IPS DF 19.7 (cell line): ENCODE data around the gene CELF2.

ENCODE experiments used
- DNase-seq: peaks from one replicate; pipeline ENCODE4 v3.0.0-alpha.2; 2013; ENCODE audit warnings: low read depth, low spot score

CELF2 gene

DNA sequence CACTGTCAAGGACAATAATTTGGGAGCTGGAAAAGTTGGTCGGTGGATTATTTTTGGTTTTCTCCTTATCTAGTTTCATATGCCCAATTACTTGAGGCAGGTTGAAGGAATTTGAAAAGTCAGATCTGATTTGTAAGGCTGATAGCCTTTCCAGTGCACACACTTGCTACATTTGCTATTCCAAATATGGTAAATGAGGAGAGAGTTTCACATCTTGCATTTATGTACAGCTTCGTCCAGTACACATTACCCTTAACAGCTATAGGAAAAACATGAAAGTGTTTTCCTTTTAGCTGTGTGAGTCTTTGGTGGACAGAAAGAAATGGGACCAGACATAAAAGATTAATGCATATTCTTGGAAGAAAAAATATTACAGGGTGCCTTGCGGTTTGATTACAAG lies 201.8 kb downstream of the CELF2 start:
- DNase-seq, result no peak

DNA sequence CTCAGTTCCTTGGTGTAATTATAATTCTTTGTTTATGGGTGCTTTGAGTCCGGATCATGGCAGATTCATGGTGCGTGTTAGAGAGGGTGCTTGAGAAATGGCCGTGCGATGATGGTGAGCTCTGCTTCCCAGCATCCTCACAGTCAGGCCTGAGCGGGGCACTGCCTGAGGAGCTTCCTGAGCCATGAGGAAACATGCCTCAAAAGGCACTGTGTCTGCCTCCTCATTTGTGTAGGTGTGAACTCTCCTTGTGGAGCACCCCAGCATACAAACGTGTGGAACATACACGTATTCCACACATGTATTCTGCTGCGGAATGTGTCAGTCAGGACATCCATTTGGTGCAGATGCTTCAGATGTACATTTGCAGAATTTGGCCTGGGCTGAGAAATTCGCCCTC lies 205.4 kb downstream of the CELF2 start:
- DNase-seq, result no peak

DNA sequence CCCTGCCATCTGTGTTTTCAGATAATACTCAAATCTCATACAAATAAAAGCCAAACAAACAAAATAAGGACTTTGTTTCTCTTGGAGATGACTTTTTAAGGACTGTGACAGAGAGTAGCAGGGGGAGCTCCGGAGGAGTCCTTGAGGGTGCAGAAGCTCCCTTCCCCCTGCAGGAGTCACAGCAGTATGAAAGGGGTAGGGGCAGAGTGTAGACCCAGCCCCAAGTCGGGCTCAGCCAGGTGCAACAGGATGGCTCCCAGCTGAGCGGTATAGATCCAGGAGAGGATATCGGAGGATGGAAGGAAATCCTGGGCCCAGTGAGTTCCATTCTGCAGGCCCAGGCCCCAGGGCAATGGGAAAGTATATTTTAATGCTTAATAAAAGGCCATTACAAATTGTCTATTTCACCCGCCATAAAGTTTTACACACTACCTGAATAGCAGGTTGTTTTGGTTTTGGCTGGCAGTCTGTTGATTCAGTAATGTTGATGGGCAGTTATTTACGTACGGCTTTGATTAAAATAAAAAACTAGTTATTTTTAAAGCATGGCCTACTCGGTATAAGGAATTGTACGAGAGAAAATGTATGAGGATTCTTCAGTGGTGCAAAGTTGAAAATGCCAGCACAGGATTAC lies 206.0 kb downstream of the CELF2 start:
- no peak for DNase-seq

DNA sequence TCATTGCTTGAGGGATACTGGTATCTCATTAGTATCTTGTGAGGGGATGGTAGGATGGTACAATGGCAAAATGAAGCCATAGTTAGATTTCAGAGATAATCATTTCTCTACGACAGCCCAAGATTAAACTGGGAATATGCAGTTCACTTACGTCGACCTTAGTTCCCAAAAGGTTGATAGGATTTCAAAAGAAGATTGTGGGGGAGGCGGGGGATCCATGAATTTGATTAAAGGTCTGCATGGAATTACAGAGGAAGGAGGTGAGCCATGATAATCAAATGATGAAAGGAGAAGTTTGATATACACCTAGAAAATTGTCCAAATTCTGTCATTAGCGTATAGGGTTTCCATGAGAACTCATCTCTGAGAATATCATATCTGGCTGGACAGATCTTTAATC lies 206.6 kb downstream of the CELF2 start:
- DNase-seq, result no peak

DNA sequence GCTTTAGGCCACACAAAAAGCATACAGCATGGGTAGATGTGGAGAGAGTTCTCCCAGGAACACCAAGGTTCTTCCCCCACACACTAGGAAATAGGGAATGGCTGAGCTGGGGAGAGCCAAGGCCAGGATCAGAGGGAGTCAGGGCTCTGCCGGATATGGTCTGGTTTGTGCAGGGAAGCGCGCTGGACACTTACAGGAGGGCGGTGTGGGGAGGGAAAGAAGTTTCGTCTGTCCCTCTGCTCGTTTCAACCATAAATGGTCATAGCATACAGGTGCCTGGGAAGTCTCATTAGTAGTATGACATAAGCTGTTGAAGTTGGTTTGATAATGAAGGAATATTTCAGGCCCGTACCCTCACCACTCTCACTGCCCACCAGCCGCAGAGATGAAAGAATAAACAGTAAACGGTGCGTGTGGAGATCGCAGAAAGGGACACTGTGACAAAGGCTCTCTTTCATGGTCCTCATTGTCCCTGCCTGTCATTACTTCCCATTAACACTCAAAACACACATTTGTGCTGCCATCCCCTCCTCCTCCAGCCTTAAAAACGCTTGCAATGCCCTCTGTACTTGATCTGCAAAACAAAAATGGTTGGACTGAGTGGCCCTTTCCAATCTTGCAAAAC lies 207.2 kb downstream of the CELF2 start:
- DNase-seq, result no peak

DNA sequence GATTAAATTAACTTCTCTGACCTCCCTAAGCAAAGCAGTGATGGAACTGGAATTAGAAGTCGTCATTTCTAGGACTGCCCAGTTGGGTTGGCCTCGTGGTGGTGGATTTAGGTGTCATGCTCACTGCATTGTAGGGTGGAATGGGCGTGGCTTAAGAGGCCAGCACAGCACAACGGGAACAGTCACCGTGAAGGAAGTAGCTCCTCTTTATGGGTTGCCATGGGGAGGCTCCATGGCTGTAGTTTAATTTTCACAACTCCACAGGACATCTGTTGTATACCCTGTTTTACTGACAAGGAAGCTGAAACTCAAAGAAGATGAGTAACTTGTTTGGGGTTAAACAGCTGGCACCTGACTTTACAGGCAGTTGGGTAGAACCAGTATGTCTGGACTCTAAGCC lies 208.3 kb downstream of the CELF2 start:
- DNase-seq, result no peak

DNA sequence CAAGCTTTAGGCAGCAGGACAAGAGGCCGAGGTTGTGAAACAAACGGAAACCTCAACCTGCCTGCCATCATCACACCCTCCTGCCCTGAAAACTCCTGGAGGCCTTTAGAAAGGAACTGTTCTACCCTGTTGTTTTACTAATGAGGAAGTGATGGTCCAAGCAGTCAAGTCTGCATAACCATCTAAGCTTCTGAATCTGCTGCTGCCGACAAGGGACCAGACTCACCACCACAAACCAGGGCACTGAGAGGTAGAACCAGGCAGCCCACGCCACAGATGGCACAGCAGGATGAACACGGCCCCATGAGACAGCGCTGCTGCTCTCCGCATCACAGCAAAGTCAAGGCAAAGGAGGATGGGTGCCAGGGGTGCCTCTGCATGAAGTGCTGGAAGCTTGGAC lies 209.4 kb downstream of the CELF2 start:
- no peak for DNase-seq

DNA sequence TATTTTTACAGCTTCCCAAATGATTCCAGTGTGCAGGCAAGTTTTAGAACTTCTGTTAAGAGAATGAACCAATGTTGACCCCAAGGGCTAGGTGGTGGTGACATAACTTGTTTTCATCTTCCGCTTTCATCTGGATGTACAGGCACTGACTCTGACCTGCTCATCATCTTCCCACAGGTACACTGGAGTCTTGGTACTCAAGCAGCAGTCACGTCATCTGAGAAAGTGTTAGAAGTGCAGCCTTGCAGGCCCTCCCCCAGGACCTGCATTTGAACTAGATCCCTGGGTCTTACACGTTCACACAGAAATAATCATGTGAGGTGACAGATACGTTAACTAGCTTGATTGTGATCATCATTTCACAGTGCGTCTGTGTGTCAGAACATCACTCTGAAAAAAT lies 212.2 kb downstream of the CELF2 start:
- DNase-seq, result no peak

DNA sequence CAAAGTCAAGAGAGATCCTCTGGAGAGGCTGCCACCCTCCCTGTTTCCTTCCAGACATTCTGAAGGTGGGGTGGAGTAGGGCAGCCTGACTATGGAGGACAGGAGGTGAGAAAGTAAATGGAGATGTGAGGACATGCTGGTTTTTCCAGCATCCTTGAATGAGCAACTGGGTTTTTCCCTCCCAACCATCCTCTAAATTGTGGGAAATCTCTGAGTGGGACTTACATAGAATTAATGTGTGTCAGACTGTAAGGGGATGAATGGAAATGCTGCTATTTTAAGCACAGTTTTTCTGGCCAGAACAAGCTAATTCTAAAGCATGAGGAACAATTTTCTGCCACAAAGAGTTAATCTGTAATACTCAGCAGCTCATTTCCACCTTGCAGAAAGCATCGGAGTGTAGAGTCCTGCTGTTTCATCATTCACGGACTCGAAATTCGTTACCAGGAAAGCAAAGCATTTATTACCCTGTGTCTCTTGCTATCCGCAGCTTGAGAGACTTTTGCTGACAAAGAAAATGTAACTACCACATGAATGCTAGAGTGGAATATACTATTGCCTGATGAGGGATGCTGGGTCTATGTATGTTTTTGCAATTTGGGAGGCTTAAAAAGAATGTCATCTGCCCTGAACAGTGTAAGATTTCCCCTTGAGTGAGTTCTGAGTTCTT lies 213.0 kb downstream of the CELF2 start:
- DNase-seq, result no peak

DNA sequence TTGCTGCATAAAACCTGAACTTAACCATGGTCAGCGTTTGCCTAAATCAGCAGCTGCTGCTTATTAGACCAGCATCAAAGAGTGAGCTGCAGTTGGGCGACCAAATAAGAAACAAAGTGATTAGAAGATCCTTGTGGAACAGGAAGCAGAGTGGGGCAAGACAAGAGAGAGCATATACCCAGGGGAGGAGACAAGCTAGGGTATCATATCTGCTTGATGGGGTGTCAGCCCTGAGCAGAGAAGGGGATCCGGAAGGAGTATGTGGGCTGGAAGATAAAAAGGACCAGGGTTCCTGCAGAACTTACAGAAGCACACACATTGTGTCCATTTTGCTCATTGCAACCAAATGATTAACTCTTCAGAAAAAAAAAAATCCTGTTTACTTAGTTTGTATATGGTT lies 213.6 kb downstream of the CELF2 start:
- no peak for DNase-seq

DNA sequence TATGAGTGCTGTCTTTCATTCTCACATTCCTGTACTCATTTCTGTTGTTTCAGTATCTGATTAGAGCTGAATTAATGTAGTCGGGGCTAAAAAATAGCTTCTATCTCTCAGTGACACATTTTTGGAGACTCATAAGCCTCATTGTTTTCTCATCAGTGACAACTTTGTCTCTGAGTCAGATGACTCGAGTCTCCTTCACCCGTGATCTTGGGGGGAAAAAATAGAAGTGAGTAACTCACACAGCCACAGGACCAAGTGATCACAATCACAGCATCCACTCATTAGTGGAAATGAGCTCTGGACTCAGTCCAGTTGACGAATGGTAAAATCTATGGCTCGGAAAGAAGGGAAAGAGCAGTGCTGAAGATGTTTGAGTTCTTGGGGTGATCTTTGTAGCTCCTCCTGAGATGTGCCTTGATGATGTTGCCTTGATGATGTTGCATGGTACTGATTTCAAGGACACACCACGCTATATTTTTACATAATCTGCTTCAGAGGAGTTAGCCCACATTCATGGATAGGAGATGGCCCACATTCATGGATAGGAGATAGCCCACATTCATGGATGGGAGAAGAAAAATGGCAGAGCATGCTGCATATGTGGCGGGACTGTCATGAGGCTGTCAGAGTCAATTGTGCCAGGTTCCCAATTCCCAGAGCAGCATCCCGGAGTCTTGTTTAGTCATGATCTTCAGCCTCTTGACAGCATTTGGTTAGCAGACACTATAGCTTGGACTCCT lies 214.7 kb downstream of the CELF2 start:
- no peak for DNase-seq

DNA sequence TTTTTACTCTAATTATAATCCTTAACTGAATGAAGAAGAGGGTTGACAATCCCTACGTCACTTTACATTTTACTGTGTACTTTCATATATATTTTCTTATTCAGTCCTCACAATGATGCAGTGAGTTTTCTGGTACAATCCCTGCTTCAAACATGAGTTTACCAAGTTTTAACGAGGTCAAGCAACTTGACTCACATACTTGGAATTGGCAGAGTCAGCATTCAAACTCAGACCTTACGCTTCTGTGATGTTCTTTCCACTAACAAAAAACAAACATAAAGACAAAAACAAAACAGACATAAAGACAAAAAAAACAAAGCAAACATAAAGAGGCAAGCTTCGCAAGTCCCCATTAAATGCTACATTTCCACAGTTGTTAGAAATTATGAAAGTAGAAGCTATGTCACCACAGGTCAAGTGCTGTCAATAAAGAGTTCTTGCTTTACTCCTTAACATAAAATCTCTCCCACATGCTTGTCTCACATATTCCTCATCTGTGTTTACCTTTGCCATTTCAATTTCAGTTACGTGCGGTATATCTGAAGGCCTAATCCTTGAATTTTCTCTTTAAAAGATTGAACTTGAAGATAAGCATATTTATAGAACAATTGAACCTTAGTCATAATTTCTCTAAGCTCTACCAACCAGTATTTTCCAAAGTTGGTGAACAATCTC lies 217.3 kb downstream of the CELF2 start:
- DNase-seq, result no peak

DNA sequence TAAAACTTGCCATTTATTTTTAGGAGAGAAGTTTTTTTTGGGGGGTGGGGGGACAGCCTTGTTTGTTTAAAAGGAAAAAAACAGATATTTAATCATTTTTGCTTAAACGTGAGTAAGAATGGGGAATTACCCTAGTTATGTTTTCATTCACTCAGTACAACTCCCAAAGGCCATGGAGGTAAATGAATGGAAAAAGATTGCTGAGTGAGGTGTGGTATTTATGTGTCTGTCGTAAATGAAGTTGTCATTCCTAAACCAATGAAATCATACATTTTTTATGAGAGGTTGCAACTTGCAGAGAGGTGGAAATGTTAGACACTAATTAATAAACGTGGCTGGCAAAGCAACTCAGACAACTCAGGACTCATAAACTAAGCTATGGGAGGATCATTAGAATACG lies 218.1 kb downstream of the CELF2 start:
- no peak for DNase-seq

DNA sequence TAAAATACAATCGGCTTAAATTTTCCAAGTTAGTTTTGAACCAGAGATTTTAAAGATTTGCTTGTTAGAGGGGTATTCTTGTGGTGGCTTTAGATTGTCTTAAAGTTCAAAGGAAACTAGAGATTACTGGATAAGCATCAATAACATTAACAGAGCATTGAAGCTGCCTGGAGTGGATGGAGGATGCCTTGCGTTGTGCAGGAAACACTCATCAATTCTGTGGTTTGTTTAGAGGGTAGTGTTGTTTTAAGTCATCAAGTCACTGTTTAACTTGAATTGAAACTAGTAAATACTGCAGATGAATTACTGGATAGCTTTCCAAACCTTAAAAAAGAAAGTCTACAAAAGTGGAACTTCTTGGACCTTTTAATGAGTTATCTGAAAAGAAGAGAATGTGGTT lies 218.6 kb downstream of the CELF2 start:
- DNase-seq, result no peak

DNA sequence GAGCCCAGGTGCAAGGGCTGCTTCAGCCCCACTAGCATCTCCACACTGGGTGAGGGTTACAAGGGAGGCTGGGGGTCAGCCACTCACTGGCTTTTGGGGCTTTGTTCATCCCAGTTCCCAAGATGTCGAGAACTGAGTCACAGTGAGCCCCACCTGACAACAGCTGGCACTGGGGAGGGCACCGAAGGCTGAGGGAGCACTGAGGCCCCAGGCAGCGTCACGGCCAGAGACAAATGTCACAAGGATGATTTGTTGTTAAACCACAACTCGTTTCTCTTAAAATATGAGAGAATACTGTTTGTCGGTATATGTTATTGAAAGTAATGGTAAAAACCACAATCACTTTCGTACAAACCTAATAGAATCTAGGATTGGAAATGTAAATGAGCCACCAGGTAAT lies 219.9 kb downstream of the CELF2 start:
- no peak for DNase-seq

DNA sequence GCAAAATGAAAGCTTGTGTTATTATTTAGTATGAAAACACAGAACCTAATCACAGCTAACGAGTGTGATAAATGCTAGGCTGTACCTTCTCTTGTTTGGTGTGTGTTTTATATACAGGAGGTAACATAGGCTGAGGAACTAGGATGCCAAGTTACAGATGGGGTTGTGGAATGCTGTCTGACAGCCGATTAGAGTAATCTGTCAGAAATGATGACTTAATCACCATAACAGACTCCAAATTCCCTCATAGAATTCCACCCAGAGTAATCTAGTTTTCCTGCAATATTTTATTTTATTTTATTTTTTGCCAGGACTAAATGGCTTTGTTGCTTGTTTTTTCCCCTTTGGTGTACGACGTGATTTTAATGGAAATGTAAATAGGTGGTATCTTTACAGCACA lies 221.2 kb downstream of the CELF2 start:
- DNase-seq, result no peak

DNA sequence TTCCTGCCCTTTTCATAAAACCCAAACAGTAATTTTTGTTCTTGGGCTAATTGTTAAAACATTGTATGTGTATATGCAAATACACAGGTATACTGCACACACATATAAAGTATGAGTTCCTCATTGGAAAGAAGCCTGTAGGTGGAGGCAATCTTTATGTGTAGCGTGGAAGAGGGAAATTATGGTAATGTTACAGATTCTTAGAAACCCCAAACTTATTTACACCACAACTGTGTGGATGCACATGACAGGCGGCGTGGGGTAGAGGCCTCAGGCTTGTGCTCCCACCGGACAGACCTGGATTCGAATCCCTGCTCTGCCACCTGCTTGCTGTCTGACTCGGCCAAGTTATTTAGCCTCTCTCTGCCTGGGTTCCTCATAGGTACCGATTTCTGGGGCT lies 223.0 kb downstream of the CELF2 start:
- DNase-seq, result no peak

DNA sequence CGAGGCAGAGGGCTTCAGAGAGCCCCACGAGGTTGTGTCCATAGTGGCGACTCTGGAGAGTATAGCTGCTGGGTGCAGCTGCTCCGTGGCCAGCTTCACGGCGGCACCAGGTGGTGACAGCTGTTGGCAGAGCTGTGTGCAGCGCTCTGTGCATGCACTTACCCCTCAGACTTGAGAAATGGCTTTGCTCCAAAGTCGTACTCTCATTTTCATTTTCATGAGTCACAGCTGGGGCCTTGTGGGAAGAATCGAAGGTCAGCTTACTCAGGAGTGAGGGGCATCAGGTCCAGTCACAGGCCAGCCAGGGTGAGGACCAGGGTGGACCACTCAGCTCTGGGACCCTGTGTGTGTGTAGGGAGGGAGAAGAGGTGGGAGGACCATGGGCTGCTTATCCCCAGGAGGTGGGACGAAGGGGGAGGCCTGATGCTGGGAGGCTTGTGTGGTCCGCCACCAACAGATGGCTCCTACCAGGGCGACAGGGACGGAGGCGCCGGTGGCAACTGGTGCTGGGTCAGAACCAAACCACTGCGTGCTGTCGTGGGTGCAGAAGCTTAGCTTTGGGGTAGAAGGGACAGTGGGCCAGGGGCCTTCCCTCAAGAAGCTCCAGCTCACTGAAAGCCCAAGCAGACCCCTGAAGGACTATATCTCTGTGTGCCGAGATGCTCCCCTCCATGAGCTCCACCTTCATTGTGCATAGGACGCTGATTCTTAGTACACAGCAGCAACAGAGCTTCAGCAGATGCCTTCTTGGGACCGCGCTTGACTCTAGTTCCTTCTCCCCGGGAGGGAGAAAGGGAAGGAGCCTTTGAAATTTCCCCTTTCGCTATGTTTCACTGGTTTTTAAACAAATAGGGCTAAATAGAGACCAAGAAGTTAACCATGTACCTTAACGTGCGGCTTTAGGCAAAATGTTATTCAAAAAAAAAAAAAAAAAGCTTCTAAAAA lies 225.0 kb downstream of the CELF2 start:
- no peak for DNase-seq

DNA sequence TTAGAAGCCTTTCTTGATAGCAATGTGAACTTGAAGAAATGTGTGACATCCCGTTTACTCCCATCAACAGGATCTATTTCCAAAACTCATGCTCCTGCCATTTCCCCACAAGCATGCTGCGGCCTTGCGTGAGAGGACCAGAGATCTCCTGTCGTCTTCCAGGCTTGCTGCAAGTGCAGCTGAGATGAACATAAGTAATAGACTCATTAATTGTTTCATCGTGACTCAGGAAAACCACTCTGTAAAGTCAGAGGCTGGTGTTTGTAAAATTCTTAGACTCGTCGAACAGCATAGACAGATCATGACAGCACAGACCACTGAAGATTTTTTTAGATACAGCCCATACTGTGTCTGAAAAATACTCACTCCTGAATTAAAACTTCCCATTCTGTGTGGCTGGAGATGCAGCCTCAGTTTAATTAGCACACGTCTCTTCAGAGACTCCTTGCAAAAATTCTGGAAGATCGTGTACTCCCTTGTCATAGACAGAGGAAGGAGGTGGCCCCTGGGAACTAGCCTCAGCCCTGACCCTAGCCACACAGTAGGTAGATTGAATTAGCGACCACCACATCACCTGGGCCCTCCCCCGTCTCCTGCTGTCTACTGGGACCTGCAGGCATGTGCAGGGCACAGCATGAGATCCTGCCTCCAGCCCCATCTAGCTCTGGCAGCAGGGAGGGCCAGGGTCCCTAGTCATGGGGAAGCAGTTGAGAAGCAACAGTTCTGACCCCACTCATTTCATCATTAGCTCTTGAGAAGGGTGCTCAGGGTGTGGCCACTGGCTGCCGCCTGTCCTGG lies 226.0 kb downstream of the CELF2 start:
- DNase-seq, result no peak

DNA sequence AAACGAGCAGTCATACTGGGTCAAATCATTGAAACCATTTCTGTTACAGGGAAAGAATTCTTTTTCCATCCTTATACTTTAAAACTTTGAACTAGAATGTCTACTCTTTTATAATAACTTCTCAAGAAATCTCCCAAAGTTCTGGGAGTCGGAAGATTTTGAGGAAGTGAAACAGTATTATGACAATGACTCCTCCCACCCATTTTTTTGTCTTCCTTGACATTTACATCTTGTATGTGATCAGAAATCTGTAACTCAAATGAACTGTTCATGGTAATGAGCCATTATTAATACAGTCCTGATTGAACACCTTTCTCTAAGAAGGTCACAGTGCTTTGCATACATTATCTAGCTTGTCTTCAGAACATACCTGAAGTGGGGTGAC lies 227.4 kb downstream of the CELF2 start:
- no peak for DNase-seq
